ENCODE results near the gene SPEF1.
"Not testable (repeated sequence)": the region's sequence is repeated elsewhere in the genome, so short reads cannot be mapped to it uniquely, and the experiment has no call there.

Gene SPEF1, protein sequence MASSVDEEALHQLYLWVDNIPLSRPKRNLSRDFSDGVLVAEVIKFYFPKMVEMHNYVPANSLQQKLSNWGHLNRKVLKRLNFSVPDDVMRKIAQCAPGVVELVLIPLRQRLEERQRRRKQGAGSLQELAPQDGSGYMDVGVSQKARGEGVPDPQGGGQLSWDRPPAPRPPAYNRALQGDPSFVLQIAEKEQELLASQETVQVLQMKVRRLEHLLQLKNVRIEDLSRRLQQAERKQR

DNA sequence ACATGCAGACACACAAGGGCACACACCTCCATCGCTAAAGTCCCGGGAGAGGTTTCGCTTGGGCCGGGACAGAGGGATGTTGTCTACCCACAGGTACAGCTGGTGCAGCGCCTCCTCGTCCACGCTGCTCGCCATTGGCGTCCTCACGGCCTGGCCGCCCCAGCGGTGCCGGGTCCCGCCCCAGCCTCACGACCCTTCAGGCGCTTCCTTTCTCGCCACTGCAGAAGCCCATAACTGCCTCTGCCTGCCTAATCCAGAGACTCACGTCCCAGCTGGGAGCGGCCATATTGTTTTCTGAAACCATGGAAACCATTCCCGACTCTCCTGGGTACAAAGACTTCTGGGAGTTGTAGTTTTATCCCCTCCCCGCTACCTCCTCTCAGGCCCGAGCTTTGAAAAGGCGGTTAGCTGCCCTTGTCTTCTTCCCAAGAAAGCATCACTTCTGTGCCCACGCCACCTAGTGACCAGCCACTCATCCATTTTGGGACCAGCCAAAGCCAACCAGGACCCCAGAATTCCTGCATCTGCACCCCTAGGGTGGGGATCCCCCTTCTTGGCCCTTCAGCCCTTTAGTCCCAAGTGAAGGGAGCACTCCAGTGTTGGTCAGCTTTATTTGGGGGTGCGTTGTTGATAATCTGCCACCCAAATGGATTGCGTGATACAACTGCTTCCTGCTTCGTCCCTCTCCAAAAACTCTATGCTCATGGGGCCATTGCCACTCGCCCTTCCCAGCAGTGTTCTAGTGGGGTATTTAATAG, at the start of gene SPEF1:
Gene SPEF1 (minus strand): TSS at position 296 of the 758 bp plus-strand sequence. CDS start 161 bp downstream, at position 135.
- peak; percentile 94 for DNase-seq

DNA sequence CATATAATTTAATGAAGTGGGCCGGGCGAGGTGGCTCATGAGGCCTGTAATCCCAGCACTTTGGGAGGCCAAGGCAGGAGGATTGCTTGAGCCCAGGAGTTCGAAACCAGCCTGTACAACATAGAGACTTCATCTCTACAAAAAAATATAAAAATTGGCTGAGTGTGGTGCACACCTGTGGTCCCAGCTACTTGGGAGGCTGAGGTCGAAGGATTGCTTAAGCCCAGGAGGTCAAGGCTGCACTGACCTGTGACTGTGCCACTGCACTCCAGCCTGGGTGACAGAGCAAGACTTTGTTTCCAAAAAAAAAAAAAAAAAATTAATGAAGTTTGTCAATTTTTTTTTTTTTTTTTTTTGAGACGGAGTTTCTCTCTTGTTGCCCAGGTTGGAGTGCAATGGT, 48.6 kb upstream of the SPEF1 start:
- DNase-seq, result not testable (repeated sequence)

DNA sequence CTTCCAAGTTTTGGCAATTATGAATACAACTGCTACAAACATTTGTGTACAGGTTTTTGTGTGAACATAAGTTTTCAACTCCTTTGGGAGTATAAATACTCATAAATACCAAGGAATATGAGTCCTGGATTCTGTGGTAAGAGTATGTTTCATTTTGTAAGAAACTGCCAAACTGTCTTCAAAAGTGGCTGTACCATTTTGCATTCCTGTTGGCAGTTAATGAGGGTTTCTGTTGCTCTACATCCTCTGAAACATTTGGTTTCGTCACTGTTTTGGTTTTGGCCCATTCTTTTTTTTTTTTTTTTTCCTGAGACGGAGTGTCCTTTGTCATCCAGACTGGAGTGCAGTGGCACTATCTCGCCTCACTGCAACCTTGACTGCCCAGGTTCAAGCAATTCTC, 47.5 kb upstream of the SPEF1 start:
- no peak for DNase-seq

DNA sequence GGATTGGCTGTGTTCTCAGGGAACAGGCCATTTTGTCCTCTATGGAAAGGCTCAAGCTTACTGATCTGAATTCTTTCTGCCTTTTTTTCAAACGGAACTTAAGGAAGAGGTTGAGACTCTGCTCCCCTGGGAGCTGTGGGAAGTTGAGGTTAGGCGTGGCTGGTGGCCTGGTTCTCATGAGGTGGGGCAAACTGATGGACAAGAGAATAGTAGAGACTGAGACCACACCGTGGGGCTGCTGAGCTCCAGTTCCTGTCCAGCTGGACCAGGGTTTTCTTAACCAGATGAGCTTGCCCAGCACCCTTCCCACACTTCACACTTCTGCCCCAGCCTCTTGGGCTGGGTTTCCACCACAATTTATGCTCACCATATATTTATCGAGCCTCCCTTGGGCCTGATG, 45.2 kb upstream of the SPEF1 start:
- DNase-seq, result no peak

DNA sequence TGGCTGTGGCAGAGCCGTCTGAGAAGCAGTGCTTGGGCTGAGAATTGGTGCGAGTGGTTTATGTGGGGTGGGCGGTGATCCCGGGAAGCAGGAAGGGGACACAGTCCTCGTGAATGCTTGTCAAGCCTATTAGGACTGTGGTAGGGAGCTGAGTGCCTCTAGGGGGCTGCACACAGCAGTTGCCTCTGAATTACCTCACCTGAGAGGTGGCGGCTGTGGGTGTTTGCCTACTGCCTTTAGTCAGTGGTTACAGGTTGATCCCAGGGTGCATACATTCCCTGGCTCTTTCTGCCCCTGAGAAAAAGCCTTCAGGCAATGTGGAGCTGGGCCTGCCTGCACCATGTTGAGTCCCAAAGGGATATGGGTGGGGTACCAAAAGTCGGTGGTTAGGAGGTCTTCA, 44.3 kb upstream of the SPEF1 start:
- no peak for DNase-seq

DNA sequence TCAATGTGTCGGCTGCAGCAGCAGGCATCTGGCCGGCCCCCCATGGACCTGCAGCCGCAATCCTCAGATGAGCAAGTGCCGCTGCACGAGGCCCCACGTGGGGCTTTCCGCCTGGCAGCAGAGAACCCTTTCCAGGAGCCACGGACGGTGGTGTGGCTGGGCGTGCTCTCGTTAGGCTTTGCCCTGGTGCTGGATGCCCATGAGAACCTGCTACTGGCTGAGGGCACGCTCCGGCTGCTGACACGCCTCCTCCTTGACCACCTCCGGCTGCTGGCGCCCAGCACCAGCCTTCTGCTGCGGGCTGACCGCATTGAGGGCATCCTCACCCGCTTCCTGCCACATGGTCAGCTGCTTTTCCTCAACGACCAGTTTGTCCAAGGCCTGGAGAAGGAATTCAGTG, 42.6 kb upstream of the SPEF1 start:
- no peak for DNase-seq

DNA sequence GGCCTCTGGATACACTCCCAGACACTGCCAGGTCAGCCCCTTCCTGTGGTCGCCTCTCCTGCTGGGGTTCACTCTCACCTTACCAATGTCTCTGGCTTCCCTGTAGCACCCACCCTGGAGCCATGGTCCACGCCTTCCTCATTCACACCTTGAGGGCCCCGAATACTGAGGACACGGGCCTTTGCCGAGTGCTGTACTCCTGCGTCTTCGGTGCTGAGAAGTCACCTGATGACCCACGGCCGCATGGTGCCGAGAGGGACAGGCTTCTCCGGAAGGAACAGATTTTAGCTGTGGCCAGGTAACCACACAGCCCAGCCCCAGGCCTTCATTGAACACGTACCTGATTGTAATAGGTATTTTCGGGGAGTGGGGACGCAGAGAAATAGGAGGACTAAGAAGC, 40.7 kb upstream of the SPEF1 start:
- DNase-seq, result no peak

DNA sequence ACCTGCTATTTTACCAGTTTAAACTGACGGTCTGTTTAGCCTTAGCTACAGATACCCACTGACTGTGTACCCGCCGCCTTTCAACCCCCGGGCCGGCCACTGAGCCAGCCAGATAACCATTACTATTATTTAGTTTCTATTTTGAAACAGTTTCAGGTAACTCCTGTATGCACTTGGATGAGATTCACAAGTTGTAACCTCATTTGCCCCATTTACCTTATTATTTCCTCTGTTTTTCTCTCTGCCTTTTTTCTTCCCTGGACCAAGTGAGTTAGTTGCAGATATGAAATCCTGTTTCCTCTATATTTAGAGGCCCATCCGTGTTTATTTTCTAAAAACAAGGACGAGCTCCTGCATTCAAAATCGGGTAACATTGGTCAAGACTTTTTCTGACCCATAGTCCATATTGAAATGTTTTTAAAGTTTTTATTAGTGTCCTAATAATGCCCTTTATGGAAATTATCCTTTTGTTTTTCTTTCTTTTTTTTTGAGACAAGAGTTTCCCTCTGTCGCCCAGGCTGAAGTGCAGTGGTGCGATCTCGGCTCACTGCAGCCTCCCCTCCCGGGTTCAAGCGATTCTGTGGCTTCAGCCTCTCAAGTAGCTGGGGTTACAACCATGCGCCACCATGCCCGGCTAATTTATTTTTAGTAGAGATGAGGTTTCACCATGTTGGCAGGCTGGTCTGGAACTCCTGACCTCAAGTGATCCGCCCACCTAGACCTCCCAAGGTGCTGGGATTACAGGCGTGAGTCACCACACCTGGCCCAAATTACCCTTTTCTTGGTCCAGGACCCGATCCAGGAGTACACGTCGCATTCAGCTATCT, 39.9 kb upstream of the SPEF1 start:
- no peak for DNase-seq

DNA sequence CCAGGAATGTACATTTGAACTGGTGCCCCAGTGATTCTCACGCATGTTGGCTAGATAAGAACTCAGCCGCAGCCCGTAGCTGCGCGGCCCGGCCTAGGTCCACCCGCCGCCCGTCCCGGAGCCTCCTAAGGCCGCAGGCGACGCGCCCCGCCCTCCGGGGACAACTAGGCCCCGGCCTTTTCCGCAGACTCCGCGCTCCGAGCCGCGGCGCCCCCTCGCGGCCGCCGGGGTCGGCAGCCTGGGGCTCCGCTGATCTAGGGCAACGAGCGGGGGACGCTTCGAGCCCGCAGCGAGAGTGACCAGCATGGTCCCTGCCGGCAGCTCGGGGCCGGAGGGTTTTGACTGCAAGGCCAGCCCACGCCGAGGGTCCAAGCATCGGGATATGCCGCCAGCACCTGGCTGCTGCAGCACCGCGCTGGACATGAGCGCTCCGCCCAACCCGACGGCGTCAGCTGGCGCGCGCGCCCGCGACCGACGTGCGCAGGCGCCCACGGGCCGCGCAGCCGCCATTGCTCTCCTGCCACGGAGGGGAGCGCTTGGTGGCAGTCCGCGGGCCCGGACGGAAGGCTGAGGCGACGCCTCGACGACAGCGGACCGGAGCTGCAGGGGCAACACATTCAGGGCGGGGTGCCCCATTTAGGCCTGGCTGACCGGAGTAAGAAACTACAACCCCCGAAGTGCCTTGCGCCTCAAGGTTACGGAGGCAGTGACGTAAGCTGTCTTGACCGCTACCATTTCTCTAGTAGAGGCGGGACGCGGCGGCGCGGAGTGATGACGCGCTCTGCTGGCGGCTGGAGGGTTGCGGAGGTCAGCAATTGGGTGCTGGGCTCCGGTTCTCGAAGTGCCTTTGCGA, 39.0 kb upstream of the SPEF1 start, which contains the start of gene AP5S1:
Gene AP5S1 (plus strand): TSS at position 500 of the 853 bp plus-strand sequence. CDS start 1,571 bp downstream, outside the sequence.
- peak; percentile 94 for DNase-seq

DNA sequence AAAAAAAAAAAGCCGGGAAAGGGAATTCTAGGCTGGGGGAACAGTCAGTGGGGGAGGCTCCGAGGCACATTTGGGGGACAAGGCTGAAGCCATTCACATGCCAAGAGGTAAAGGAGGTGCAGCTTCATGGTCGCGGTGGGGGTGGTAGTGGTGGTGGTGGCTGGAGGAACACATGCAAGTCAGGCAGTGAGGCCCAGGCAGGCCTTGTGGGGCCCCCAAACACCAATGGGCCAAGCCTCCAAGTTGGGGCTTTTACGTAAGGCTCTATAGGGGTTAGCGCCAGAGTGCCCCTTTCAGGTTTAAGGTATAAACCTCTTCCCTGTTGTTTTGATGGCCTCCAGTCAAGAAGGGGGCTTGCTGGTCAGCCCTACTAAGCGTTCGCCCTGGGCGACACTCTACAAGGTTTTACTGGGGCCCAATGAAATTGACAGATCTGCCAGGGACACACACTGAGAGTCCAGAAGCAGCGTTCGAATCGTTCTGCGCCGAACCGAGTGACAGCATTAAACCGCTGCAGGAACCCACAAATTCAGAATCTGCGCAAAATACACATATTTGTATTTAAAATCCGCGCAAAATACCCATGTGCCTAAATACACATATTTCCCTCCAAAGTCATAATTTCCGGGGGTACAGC, 38.3 kb upstream of the SPEF1 start:
- DNase-seq, result no peak

DNA sequence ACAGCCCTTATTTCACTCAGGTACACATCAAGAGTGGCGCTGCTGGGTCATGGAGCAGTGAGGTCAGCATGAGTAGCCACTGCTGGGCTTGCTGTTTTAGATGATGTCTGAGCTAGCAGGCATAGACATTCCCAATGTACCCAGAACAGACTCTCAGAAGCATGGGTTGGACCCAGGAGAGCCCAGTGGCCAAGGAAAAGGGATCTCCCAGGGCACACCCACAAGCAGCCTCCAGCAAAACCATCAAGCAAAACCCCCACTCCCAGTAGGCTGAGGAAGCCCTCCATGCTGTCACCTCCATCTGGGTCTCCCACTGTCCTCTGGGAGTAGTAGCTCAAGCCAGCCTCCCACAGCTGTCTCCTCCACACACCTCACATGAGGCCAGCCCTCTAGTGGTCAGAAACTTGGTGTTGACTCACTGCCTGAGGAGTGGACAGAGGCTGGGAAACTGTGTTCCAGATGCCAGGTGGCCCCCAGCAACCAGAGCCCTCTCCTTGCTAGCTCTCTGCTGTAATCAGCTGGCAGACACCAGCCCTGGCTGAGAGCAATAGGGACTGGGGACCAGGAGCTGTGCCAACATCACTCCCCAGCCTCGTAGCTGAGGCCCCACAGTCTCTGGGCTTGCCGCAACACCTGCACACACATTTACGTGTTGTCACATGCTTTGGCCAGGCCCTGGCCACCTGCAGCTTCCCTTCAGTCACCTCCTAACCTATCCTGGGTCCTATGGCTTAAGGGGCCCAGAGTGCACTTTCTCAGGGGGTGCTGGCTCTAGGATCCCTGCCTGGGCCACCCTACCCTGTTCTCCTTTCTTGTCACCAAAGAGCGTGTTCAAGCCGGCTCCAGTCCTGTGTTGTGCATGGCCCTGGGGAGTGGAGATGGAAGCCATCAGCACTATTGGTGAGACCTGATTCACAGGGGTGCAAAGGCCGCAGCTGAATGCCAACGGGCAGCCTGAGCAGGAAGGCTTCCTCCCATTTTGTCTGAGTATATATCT, 37.2 kb upstream of the SPEF1 start:
- DNase-seq, result peak; percentile 45

DNA sequence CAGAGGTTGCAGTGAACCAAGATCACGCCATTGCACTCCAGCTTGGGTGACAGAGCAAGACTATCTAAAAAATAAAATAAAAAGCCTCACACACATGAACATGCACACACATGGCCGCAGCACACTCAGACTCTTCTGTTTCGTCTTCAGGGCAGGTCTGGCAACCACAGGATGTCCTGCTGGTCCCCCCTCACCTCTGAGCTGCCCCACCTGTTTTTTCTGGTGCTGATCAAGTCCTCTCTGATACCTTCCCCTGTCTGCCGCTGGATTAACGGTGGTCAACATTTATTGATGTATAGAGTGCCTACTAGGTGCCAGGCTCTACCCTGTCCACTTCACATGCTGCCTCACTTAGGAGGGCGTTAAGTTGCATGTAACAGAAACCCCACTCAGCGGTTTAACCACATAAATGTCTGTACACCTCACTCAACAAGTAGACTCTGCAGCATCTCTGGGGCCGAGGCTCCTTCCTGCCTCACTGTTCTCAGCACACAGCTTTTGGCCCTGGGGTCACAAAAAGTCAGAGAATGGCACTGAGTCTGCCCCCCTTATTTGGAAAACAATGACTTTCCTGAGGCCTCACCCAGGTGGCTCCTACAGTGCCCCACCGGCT, 34.6 kb upstream of the SPEF1 start:
- DNase-seq, result no peak

DNA sequence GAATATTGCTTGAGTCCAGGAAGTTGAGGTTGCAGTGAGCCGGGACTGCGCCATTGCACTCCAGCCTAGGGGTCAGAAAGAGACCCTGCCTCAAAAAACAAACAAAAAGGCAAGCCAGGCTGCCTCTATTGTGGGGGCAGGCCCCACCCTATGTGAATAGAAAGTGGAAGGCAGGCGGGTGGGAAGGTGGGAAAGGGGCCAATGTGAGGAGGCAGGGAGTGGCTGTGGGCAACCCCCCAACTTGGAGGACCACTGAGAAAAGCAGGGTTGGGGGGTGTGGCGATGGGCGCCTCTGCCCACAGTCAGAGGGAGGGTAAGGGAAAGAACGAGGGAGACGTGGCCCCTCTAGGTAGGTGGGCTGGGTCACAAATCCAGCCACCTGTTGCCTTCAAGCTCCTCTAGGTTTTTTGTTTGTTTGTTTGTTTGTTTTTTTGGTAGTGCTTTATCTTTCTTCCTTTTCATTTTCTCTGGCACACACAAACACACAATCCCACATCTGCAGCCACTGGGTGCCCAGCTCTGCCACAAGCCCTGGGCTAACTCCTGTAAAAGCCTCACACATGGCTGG, 33.8 kb upstream of the SPEF1 start:
- no peak for DNase-seq

DNA sequence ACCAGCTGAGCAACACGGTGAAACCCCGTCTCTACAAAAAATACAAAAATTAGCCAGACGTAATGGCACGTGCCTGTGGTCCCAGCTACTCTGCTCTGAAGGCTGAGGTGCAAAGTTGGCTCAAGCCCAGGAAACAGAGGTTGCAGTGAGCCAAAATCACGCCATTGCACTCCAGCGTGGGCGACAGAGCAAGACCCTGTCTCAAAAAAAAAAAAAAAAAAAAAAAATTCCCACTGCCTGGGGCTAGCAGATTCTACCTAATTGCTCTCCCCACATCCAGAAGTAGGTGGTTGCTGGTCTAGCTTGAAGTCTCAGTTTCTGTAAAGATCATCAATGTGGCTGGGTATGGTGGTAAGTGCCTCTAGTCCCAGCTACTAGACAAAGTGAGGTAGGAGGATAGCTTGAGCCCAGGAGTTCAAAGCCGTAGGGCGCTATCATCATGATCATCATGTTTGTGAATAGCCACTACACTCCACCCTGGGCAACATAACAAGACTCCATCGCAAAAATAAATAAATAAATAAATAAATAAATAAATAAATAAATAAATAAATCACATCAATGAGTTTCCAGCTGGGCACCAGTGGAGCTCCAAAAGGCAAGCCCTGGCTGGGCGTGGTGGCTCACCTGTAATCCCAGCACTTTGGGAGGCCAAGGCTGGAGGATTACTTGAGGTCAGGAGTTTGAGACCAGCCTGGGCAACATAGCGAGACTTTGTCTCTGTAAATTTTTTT, 32.8 kb upstream of the SPEF1 start:
- no peak for DNase-seq

DNA sequence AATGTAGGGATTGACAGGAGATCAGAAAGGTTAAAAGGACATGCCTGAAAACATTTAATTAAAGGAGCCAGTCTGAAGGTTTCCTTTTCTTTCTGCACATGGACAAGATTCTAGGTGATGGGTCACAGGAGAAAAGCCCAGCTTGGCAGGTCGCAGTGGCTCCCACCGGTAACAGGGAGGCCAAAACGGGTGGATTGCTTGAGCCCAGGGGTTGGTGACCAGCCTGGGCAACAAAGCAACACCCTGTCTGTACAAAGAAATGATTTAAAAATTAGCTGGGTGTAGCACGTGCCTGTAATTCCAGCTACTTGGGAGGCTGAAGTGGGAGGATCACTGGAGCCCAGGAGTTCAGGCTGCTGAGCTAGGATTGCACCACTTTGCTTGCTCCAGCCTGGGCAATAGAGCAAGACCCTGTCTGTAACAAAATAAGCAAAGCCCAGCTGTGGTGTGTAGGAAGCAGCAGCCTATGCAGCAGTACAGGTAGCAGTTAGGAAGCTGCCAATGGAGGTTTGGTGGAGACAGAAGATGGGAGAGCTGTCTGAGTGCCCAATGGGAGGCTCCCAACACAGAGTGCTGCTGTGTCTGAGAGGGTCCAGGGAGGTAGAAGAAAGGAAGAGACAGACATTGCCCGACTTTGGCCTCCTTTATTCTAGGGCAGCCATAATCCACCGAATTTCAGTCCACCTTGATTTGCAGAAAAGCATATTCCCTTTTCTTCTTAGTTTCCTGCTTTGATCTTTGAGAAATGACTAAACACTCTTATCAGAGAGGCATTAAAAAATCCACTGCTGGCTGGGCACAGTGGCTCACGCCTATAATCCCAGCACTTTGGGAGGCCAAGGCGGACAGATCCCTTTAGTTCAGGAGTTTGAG, 32.0 kb upstream of the SPEF1 start:
- no peak for DNase-seq

DNA sequence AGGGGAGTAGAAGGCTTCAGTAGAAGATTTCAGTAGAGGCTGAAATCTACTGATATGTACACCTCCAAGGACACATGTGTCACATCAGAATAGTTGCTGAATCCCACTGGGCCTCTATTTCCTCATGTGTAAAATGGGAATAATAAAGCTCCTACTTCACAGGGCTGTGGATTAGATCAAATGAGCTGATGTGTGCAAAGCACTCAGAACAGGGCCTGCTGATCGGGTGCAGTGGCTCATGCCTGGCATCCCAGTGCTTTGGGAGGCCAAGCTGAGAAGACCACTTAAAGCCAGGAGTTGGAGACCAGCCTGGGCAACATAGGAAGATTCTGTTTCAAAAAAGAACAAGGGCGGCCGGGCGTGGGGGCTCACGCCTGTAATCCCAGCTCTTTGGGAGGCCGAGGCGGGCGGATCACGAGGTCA, 31.0 kb upstream of the SPEF1 start:
- DNase-seq, result no peak

DNA sequence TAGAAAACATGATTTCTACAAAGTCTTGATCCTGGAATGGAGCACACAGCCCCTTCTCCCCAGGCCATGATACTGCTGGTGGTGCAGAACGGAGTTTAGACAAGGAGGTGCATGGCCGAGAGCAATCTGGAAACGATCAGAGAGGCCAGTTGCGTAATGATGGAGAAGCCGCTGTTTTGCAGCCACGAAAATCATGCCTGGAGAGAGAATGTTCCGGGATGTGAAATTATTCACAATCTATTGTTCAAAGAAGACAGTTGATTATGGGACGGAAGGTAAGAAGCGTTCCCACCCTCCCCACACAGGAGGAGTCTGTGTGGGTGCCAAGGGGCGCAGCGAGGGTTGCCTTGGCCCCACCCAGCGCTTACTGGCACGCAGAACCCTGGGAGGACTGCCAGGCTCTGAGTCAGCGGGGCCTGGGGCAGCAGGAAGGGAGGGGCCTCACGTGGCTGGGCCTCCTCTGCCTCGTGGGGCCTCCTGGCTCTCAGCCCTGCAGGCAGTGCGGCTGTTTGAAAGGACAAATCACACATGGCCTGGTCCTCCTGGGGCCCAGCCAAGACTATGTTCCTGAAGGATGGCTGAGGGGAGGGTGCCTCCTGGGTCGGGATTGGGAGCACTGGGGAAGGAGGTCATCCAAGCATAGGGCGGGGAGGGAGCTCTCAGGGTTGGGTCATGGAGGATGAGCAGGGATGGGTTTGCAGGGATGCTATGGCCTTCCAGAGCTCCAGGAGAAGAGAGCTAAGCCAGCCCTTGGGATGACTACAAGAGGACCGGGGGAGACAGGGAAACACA, 30.4 kb upstream of the SPEF1 start:
- DNase-seq, result no peak

All from NCI-H526 treated with DMSO at 0.1 percent for 48 hours (cell line).